Measurements from ENCODE around the gene ZNF785.
"Not testable (repeated sequence)": the region's sequence is repeated elsewhere in the genome, so short reads cannot be mapped to it uniquely, and the experiment has no call there.

ZNF785 gene

DNA sequence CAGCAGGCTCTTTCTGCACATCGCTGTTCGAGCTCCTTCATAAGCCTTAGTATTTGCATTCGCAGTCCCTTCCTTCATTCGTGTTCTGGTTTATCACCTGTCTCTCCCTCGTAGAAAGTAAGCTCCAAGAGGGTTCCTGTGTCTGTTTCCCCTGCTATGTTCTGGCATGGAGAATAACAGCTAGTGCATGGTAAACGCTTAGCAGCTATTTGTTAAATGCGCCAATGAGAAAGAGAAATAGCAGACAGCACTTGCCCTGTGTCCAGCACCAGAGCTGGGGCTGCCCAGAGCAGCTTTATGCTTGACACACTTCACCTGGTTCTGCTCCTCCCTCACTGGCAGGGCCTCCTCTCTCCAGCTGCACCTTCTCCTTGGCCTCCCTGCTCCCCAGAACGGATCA, 19.5 kb downstream of the ZNF785 start:
- DNase-seq (ENCODE audit: low spot score): no peak

DNA sequence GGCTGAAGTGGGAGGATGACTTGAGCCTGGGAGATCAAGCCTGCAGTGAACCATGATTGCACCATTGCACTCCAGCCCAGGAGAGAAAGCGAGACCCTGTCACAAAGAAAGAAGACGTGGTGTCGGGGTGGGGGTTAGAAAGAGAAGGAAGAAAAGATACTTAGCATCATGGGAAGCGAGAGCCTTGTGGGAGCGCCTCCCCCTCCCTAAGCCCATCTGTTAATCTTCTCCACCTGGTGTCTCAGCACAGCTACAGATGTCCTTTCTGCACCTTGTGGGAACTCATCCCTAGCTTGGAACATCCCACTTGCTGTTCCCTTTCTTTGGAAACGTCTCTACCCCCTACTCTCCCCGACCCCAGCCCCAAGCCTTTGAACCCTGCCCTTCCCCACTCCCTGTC, 20.0 kb downstream of the ZNF785 start:
- no peak for DNase-seq (ENCODE audit: low spot score)

- DNase-seq (ENCODE audit: low spot score): no peak
Measured at GRCh38 chr16:30562021-30562420, 23.5 kb downstream of the ZNF785 start.

DNA sequence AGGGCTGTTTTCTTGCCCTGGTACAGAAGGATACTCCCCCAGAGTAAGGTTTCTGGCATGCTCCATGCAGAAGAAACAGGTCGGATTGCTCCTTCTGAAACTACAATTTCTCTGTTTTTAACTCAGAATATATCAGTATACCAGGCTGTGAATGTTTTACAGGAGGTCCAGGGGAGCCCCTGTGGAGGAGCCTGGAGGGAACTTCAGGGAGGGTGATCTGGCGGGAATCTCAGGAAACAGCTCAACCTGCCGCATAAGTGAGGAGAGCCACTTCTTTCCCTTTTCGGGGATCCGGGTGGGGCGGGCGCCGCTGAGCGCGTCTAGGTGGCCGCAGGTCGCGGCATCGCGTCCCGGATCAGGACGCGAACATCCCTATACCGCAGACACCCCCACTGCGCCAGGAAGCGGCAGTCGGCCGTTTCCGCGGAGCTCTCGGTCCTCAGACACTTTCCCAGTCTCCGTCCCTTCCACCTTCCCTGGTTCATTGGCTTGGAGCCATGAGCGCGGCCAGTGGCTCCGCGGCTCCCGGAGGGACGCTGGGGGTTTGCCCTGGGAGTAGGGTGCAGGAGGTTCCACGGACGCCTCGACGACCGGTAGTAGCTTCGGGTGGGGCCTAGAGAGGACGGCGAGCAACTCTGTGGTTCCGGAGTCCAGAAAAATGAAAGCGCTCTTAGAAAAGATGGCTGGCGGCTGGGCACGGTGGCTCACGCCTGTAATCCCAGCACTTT, 24.2 kb downstream of the ZNF785 start:
- peak; percentile 43 for DNase-seq (ENCODE audit: low spot score)

DNA sequence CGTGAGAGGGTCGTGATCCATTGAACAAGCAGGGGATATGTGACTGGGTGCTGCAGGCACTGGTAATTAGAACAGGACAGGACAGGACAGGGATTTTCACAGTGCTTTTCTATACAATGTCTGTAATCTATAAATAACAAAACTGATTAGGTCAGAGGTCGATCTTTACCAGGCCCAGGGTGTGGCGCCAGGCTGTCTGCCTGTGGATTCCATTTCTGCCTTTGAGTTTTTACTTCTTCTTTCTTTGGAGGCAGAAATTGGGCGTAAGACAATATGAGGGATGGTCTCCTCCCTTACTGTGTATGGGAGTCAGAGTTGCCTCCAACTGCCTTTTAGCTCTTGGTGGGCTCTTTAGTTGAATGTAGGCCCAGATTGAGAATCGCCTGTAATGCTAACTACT, 25.8 kb downstream of the ZNF785 start:
- no peak for DNase-seq (ENCODE audit: low spot score)

GRCh38 chr16:30558789-30559377, 26.6 kb downstream of the ZNF785 start:
- DNase-seq (ENCODE audit: low spot score): no peak

DNA sequence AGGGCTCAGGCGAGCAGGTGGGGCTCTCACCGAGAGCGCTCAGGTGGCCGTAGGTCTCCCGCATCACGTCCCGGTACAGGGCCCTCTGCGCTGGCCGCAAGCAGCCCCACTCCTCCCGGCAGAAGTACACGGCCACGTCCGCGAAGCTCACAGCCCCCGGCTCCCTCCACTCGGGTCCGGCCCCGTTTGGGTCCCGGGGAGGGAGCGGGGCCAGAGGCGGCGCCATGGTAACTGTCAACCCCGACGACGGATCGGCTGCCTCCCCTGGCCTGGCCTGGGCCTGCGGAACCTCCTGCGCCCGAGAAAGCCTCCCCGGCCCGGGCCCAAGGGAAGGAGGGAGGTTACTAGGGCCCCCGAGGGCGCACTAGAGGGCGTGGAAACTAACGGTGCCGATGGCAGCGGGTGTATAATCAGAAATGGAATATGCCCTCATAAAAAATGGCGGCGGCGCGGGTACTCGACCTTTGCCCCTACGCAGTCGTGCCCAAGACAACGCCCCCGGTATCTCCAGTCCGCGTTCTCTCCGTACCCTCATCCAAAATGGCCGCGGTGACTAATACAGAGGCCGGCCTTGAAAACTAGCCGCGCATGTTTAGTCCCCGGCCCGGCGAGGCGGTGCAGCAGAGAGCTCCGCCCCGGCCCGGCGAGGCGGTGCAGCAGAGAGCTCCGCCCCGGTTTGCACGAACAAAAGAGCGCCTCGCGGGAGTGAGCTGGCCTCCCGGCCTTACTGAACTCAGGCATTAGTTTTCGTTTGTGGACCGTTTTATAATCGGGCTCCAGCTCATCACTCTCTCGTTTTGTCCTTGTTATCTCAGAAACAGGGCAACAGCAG, 27.3 kb downstream of the ZNF785 start, which contains the start of gene ZNF764:
TSS of gene ZNF764 (minus strand) at position 418 of the 832 bp plus-strand sequence. CDS start at position 226, 192 bp downstream.
- peak; percentile 98 for DNase-seq (ENCODE audit: low spot score)

- DNase-seq (ENCODE audit: low spot score): no peak
Measured at GRCh38 chr16:30557707-30557956, 27.9 kb downstream of the ZNF785 start.

DNA sequence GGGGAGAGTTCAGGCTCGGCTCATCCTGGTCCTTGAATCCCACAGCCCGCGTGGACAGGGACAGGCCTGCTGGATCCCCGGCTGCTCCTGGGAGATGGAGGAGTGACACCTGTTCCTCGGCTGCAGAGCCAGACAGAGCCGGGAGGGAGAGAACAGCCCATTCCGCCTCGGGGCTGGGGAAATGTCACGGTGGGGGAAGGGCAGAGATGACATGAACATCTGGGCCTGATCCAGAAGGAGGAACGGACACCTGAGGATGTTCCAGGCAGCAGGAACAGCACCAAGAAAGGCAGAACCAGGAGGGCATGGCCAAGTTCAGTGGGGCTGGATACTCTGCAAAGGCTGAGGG, 29.4 kb downstream of the ZNF785 start:
- DNase-seq (ENCODE audit: low spot score): no peak

DNA sequence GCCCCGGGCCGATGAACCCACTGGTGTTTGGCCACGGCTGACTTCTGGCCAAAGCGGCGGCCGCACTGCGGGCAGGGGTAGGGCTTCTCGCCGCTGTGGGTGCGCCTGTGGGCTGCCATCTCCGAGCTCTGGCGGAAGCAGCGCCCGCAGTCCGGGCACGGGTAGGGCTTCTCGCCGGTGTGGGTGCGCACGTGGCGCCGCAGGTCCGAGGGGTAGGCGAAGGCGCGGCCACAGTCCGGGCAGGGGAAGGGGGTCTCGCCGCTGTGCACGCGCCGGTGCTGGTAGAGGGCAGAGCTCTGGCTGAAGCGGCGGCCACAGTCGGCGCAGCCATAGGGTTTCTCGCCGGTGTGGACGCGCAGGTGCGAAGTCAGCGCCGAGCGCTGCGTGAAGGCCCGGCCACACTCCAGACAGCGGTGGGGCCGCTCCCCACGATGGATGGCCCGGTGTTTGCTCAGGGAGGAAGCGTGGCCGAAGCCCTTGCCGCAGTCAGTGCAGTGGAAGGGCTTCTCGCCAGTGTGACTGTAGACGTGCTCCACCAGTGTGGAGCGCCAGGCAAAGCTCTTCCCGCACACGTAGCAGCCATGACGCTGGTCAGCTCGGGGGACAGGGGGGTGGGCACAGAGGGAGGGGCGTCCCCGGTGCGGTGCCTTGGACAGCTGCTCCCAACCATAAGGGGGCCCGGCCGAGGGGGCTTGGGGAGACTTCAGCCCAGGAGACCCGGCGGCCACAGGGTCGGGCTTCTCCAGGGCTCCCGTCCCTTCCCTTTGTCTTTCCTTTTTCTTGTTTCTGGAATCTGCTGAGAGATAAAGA, 30.0 kb downstream of the ZNF785 start:
- DNase-seq (ENCODE audit: low spot score): no peak

- no peak for DNase-seq (ENCODE audit: low spot score)
Measured at GRCh38 chr16:30554557-30555314, 30.8 kb downstream of the ZNF785 start.

DNA sequence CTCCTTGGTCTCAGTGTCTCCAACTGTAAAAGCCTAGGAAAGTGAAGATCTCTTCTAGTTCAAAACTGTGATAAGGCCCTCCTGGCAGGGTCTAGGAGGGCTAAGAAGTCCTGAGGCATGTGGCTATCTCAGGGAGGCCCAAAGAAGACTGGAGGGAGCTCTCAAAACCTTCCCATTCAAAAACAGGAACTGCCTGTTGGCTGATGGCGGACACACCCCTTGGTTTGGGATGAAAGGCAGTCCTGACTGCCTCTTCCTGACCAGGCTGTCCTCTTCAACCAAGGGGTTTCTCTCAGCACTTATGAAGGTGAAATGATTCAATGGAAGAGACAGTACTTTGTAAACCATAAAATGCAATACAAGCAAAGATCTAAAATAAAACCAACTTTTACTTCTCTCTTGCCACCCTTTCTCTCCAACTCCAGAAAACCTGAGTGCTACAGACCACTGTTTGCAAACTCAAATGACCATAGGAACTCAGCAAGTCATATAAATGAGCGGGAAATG, 32.1 kb downstream of the ZNF785 start:
- DNase-seq (ENCODE audit: low spot score): no peak

DNA sequence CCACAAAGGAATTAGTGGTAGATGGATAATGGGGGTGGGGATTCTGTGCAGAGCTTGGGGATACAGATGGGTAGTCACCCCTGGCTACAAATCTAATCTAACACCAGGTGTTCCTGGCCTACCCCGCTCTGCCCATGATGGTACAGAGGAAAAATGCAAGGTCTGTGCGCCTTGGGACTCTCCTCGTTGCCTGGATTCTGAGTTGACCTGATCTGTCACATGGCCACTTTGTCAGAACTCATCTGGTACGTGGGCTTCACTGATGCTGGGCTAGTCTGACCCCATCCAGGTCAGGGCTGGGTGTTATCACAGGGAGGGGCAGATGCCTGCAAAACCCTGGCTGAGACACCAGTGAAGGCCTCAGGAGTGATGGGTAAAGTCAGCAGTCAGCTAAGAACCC, 32.5 kb downstream of the ZNF785 start:
- no peak for DNase-seq (ENCODE audit: low spot score)

GRCh38 chr16:30551781-30552180, 33.7 kb downstream of the ZNF785 start:
- DNase-seq (ENCODE audit: low spot score): no peak

GRCh38 chr16:30548416-30549253, 36.9 kb downstream of the ZNF785 start:
- no peak for DNase-seq (ENCODE audit: low spot score)

DNA sequence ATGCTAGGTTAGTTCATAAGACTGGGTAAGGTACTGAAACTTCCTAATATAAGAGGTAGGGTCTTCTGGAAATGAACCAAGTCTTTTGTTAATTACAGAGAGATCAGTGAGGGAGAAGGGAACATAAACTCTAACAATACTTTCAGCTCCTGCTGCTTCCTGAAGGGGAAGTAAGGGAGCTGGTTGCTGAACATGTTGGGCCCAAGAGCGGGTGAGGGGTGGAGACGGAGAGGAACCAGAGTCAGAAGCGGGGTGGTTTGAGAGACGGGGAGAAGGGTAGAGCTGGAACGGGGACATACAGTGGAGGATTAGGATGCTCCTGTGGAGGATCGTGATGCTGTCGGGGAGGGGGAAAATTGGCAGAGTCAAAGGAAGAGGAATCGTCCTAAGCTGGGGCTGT, 39.4 kb downstream of the ZNF785 start:
- DNase-seq (ENCODE audit: low spot score): no peak

DNA sequence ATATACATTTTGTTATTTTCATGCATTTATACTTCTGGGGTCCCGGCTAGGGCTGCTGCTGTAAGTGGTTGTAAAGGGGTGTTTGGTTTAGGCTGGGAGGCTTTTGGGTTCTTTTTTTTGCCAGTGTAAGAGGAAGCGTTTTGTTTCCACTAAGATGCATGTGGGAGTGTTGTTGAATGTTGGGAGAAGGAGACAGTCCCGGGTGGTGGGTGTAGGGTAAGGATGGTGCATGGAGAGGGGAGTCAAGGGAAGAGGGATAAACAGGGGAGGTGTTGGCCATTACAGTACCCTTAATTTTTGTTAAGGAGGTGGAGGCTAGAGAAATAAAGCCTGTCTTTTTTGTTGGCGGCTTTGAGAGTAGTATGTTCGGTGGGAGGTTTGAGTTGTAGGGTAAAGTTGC, 42.4 kb downstream of the ZNF785 start:
- DNase-seq (ENCODE audit: low spot score): no peak

DNA sequence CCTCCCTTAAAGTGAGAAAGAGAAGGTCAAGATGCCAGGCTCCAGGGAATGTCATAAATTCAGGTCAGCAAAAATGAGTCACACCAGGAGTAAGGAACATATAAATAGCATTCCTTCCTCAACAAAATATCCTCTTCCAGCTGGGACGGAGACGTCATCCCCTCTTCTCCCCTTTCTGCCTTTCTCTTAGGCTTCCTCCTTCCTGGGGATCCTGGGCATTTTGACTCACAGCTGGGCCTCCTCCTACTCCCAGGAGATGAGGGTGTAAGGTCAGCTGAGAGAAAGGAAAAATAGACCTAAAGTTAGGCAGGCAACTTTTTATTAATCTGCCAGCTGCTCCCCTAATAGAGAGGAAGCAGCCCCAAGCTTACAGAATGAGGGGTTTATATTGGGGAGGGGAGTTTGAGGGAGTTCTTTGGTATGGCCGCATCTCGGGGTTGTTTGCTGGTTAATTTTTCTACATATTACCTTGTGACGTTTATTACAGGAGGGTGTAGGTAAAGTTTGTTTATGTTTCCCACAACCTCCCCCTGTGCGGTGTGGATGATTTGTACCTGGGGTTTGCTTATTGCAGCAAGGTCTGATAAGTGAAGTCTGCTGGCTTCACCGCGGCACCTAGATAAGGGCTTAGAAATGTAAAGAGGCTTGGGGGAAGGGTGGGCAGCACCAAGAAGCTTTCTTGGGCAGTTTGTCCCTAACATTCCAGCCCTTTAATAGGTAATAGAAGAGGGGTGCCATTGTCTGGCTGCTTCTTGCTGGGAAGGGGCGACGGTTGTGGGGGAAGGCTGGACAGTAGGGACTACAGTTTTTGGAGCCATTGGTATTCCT, 43.8 kb downstream of the ZNF785 start:
- peak; percentile 84 for DNase-seq (ENCODE audit: low spot score)

GRCh38 chr16:30540916-30541464, 44.5 kb downstream of the ZNF785 start:
- not testable (repeated sequence) for DNase-seq (ENCODE audit: low spot score)

Data from hepatic stellate cell (primary cell).